ENCODE measurements around the gene MGAT3.

The MGAT3 gene

DNA sequence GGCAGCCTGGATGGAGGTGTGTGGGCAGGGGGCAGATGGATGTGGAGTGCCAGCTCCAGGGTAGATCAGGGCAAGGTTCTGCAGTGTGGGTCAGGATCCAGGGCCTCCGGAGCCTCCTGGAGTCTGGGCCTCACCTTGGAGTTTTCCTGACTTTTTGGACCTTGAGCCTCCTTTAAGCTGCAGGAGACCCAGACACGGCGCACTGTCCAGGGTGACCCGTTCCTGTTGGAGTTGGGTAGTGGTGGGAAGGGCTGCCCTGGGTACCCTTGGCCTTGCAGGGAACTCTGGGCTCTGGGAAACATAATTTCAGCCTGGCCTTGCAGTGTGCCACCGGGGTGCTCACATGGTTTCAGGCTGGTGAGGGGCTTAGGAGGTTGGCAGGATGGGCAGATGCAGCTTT lies 17.0 kb downstream of the MGAT3 start:
- no peak for DNase-seq

DNA sequence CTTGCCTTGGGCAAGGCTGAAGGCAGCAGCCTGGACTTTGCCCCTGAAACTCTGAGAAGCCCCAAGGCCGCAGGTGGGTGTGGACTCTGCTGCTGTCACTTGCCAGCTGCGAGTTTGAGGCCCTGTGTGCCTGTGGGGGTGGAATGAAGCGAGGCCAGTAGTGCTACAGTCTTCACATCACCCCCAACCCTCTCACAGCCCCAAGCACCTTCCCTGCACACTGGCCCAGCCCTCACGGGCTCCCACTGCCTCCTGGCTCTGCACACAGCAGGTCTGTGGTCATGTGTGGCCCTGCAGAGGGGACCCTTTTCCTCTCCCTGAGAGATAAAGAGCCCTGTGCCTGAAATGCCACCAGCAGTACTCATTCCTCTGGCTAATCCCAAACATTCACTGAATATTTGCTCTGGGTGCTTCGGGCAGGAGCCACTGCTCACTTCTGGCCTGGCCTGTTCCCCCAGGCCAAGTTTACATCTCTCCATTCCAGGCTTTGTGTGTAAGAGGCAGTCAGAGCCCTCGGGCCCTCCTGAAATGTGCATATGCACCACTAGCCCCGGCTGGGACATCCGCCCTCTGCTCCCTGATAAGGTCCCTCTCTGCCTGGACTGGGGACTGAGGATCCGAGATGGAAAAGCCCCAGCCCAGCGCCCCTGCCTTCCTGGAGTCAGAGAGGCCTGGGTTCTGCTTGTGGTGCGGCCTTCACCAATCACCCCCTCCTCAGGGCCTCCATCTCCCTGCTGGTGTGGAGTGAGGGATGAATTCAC lies 17.7 kb downstream of the MGAT3 start:
- no peak for DNase-seq

DNA sequence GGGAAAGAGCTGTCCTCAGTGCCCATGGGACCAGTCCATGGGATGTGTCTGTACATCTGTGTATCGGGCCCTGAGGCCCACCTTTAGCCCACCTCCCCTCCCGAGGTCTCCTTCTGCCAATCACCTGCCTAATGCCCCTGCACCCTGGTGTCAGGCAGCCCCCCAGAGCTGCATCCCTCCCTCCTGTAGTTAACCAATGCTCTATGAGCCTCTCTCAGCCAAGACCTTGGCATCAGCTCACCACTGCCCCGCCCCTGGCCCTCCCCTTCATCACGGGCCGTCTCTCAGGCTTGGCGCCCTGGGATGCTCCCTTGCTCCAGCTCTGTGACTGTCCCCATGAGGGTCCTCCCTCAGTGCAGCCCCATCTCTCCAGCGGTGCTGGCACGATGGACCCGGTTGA lies 18.5 kb downstream of the MGAT3 start:
- DNase-seq, result no peak

DNA sequence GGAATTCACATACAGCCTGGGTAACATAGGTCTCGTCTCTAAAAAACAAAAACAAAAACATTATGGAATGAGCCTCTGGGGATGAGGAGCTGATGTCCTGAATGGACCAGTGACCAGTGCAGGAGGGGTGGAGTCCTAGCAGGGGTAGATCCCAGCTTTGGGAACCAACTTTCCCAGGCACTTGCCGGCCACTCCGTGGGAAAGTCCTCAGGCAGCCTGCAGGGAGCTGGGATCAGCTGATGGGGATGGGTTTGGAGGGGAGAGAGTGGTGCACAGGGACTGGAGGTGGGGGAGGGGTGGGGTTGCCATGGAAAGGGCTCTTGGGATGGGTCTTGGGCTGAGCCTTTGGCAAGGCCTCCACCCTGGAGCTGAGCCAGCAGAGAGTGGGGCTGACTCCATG lies 19.1 kb downstream of the MGAT3 start:
- no peak for DNase-seq

DNA sequence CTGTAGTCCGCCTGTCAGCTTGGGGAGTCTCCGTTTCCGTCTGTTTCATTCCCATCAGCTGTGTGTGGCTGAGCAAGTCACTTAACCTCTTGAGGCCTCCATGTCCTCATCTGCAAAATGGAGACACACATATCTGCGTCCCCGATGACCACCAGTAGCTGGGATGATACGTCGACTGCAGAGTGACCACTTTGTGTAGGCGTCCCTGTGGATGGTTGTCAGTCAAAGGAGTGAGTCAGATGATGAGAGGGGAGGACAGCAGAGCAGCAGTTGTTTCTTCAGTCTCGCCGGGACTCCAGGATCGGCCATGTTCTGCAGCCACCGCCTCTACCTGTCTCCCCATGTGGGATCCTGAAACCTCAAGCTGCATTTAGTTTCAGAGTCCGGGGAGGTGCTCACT lies 19.9 kb downstream of the MGAT3 start:
- no peak for DNase-seq

DNA sequence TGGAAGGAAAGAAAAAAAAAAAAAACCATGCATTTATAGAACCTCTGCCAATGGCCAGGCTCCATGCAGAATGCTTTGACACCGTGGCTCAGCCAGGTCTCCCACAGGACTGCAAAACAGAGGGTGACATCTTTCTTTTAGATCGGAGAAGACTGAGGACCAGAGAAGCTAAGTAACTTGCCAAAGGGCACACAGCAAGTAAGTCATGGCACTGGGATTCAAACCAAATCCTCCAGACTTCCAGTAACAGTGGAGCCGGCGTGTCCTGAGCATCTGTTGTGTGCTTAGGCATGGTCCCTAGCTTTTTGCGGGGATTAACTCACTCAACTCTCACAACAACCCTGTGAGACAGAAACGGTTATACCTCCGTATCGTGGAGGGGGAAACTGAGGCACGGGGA lies 20.7 kb downstream of the MGAT3 start:
- no peak for DNase-seq

DNA sequence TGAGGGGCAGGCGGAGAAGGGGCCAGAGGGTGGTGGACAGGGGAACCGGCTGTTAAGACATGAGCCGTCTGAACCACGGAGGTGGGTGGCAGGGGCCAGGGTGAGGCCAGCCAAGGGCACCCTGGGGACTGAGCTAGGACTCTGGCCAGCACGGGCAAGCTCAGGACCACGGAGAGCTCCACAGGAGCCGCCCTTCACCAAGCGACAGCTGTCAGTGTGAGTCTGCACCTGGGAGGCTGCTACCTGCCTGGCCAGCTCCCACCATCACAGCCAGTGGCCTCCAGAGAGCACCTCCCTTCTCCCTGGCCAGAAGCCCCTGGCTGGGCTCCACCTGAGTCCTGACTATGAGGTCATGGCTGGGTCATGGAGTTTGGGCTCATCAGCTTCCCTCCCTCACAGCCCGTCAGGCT lies 21.6 kb downstream of the MGAT3 start:
- DNase-seq, result no peak

DNA sequence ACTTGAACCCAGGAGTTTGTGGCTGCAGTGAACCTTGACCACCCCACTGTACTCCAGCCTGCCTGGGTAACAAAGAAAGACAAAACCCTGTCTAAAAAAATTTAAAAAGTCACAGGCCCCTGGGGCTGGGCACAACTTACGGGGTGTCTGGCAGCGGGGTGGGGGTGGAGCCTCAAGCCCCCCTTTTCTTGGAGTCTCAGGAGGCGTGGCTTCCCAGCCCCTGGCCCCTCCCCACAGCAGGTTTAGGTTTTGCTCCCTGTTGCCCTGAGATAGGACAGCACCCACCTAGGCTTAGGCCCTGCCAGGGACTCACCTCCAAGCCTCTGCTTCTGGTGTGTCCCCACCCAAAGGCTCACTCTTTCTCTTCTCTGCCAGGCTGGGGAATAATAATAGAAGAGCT lies 22.4 kb downstream of the MGAT3 start:
- DNase-seq, result no peak

DNA sequence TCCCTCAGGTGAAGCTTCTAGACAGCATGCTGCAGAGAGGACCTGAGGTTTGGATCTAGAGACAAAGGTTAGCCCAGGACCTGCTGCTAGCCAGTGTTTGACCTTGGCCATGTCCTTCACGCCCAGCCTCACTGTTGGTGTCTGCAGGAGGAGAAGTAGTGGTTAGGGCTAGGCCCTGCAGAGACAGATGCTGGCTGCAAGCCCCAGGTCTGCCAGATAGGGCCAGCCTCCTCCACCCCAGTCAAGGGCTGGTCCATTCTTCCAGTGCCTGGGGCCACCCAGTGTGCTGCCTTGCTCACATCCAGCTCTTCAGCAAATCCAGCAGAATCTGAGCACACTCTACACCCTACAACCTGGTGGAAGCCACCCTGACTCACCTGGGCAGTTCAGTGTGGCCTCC lies 23.7 kb downstream of the MGAT3 start:
- DNase-seq, result no peak

DNA sequence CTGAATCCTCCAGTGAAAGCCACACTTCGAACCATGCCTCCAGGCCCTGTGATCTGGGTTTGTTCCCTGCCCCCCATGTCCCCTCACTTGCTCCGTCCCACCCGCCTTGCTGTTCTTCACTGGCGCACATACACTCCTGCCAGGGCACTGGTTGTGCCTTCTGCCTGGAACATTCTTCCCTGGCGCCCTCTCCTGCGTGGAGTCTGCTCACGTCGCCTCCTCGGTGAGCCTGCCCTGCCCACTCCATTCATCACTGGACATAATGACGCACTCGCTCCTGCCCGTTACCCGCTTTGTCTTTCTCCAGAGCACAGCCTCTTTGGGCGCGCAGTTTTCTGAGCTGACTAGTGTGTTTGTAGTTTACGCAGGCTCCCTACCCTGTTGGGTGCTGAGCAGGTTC lies 24.2 kb downstream of the MGAT3 start:
- DNase-seq, result no peak

DNA sequence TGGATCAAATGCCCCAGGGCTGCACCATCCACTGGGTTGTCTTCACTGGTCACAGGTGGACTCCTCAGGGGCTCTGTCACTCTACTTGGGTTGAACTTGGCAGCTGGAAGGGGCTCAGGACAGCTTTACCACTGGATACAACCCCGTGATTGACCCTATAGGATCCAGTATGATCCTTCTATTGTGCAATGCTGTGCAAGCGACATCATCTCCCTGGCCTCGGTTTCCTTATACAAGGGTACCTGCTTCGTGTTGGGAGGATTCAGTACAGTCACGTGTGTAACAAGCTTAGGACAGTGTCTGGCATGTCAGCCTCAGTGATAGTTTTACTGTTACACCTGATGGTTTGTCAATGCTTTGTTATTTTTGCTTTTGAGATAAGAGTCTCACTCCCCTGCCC lies 24.8 kb downstream of the MGAT3 start:
- DNase-seq, result no peak

DNA sequence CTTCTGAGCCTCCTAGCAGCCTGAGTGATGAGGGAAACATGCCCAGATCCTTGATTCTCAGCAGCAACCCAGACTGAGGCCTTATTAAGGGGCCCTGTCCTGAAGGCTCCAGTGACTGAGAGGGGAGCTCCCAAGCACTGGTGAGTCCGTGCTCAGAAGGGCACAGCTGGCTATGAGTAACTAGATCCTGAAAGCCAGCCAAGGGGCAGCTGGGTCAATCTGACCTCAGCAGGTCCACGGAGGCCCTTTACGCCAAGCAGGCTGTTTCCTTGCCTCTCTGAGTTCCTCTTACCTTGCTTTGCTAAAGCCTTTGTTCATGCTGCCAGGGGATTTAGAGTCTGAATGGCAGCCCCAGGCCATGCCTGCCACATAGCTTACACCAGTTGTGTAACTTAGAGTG lies 26.0 kb downstream of the MGAT3 start:
- DNase-seq, result peak; percentile 40

DNA sequence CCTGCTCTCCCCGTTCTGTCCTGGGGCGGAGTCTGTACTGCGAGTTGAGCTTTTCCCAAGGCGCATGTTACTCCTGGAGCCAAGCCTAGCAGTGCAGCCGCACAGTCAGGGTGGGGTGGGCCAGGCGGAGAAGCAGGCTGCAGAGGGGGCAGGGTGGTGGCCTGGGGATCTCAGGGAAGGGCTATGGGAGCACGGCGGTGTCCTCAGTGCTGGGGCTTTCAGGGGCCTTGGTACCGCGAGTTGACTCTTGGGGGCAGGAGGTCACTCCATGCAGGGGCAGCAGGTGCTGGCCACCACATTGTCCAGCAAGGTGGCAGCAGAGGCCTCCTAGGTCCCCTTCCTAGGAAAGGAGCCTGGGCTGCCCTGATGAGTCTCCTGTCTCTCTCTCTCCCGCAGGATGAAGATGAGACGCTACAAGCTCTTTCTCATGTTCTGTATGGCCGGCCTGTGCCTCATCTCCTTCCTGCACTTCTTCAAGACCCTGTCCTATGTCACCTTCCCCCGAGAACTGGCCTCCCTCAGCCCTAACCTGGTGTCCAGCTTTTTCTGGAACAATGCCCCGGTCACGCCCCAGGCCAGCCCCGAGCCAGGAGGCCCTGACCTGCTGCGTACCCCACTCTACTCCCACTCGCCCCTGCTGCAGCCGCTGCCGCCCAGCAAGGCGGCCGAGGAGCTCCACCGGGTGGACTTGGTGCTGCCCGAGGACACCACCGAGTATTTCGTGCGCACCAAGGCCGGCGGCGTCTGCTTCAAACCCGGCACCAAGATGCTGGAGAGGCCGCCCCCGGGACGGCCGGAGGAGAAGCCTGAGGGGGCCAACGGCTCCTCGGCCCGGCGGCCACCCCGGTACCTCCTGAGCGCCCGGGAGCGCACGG lies 30.4 kb downstream of the MGAT3 start:
- no peak for DNase-seq

DNA sequence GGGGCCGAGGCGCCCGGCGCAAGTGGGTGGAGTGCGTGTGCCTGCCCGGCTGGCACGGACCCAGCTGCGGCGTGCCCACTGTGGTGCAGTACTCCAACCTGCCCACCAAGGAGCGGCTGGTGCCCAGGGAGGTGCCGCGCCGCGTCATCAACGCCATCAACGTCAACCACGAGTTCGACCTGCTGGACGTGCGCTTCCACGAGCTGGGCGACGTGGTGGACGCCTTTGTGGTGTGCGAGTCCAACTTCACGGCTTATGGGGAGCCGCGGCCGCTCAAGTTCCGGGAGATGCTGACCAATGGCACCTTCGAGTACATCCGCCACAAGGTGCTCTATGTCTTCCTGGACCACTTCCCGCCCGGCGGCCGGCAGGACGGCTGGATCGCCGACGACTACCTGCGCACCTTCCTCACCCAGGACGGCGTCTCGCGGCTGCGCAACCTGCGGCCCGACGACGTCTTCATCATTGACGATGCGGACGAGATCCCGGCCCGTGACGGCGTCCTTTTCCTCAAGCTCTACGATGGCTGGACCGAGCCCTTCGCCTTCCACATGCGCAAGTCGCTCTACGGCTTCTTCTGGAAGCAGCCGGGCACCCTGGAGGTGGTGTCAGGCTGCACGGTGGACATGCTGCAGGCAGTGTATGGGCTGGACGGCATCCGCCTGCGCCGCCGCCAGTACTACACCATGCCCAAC lies 31.2 kb downstream of the MGAT3 start:
- no peak for DNase-seq

DNA sequence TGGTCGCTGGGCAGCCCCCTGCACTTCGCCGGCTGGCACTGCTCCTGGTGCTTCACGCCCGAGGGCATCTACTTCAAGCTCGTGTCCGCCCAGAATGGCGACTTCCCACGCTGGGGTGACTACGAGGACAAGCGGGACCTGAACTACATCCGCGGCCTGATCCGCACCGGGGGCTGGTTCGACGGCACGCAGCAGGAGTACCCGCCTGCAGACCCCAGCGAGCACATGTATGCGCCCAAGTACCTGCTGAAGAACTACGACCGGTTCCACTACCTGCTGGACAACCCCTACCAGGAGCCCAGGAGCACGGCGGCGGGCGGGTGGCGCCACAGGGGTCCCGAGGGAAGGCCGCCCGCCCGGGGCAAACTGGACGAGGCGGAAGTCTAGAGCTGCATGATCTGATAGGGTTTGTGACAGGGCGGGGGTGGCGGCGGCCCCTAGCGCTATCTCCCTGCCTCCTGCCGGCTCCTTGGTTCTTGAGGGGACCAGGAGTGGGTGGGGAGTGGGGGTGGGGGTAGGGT lies 31.8 kb downstream of the MGAT3 start:
- DNase-seq, result no peak

DNA sequence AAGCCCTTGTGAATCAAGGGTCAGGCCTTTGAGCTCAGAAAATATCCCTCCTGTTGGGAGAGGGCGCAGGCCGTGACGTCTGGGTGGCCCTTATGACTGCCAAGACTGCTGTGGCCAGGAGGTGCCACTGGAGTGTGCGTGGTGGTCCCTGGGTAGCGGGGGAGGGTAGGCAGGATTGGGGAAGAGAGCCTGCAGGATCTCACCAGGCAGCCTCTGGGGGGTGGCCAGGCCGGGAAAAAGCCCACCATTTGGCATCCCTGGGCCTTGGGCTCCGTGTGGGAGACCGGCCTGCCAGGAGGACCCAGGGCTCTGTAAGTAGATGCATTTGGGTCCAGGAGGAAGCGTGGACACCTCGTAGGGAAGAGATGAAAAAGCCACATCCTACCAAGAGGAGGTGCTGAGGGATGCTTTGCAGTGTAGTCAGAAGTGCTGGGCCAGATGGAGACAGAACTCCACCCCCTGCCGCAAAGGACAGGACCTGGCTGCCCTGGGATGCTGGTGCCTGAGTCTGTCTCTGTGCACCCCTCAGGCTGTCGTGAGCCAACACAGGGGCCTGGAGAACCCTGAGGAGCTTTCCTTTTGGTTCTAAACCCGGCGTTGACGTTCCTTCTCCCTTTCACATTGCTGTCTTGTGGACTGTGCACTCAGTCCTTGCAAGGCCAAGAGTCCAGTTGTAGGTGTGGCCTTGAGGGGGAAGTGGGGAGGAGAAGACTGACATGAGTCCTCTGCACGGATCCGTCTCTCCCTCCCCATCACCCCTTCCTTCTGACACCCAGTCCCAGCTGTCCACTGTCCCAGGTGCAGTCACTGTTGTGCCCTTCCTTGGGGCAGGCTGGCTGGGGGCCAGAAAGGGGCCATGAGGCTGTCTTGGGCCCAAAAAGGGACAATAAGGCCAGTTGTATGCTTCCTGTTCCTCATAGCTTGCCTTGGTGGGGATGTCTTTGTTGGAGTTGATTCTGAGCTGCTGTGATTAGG lies 32.6 kb downstream of the MGAT3 start:
- DNase-seq, result no peak

DNA sequence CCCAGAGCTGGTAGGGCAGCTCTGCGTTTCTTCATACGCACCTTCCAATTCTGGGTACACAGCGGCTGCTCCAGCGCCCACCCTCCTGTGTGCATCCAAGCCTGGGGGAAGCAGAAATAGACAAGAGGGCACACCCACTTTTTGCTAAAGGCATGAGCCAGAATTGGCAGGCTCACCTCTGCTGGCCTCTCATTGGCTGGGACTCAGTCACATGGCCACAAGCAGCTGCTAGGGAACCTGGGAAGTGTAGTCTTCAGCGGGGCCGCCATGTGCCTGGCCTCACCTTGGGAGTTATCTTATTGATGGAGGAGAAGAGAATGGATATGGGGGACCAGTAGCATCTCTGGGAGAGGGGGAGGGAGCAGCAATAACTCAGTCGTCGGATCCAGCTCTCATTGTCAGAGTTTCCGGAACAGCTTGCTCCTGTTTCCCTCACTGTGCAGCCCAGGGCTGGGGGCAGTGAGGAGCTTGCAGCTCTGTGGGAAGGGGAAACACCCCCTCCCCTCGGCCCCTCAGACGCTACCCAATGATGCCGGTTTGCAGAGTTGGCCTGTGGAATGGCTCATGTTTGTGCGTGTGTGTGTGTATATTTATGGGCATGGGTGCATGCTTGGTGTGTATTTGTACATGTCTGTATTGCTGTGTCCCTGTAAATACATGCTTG lies 33.5 kb downstream of the MGAT3 start:
- peak; percentile 59 for DNase-seq

DNA sequence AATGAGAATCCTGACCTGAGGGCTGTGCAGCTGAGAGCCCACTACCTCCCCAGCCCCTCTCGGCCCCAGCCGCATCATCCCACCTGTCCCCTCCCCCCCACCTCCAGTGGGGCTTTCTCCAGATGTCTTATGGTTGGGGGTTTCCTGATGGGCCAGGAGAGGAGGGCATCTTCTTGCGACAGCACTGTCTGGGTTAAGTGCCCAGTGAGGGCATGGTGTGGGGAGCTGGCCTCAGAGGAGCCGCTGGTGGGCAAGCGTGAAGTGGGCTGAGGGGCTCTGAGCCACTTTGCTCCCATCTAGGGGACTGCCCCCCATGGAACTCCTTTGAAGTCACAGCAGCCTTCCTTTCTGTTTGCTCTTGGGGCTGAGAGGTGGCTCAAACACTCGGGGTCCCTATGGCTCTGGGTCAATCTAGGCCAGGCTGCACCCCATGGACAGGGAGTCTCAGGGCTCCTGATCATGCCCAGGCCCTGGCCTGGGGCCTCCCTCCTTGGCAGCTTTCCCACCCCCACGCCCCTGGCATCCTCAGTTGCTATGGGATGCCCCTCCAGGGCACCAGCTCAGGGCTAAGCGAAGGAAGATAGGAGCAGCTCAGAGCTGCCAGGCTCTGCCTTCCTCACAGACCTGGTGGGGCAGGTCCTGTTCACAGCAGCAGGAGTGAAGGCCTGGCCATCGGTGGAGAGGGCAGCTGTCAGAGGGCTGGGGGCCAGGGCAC lies 34.3 kb downstream of the MGAT3 start:
- DNase-seq, result no peak

DNA sequence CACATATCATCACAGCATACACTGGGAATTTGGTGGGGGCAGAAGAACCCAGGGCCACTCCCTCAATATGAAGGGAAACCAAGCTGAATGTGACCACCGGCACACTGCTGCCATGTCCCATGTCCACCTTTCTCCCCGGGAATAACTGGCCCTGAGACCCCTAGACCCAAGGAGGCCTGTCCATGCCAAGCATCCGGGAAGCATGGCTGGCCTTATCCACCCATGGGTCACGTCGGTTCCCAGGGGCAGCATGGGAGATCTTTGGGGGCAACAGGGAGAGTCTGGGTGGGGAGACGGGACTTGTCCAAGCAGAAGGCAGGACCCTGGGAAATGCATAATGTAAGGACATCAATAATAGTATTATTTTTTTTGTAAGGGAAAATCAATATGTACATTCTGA lies 34.9 kb downstream of the MGAT3 start:
- no peak for DNase-seq

DNA sequence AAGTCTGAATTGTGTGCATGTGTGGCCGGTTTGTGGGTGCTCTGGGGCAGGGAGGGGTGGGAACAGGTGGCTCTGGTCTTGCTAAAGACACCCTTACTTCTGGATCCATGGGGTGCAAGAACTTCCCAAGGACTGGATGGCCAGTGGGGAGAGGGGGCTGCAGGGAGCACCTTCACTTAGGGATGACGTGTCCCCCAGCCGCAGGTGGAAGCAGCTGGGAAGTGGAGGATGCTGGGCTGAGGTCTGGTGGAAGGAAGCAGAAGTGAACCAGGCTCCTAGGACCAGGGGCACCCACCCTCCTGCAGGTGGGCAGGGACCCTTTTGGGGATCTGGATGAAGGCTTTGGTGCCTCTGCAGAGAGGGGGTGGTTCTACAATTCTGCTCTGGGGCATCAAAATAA lies 35.4 kb downstream of the MGAT3 start:
- DNase-seq, result no peak

DNA sequence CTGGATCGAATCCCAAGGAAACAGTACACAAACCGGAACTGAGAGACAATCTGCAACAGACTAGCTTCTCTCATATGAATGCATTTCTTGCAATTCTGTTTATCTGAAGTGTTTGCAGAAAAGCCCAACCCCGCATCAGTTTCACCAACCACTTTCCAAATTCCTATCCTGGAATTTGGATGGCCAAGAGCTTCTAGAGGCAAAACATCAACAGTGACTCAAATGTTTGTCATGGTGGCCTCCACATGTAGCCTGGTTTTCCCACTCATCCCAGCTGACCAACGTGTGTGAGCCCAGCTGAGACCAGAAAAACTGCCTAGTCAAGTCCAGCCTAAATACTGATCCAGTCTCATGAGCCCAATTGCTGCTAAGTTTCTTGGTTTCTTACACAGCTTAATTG lies 36.9 kb downstream of the MGAT3 start:
- no peak for DNase-seq
